HuH-7 (cell line): Measurements from ENCODE around the gene B3GNT7.
"Not testable (repeated sequence)": the region's sequence is repeated elsewhere in the genome, so short reads cannot be mapped to it uniquely, and the experiment has no call there.

Source experiments
- DNase-seq: peaks from one replicate; pipeline ENCODE4 v3.0.0; 2011; ENCODE audit warnings: low spot score

Gene B3GNT7

GRCh38 chr2:231367178-231367577 is 28.3 kb upstream of the B3GNT7 start:
- DNase-seq: no peak

GRCh38 chr2:231369580-231370428 is 25.7 kb upstream of the B3GNT7 start:
- DNase-seq: no peak

- no peak for DNase-seq
Measured at GRCh38 chr2:231370429-231370748, 25.1 kb upstream of the B3GNT7 start.

DNA sequence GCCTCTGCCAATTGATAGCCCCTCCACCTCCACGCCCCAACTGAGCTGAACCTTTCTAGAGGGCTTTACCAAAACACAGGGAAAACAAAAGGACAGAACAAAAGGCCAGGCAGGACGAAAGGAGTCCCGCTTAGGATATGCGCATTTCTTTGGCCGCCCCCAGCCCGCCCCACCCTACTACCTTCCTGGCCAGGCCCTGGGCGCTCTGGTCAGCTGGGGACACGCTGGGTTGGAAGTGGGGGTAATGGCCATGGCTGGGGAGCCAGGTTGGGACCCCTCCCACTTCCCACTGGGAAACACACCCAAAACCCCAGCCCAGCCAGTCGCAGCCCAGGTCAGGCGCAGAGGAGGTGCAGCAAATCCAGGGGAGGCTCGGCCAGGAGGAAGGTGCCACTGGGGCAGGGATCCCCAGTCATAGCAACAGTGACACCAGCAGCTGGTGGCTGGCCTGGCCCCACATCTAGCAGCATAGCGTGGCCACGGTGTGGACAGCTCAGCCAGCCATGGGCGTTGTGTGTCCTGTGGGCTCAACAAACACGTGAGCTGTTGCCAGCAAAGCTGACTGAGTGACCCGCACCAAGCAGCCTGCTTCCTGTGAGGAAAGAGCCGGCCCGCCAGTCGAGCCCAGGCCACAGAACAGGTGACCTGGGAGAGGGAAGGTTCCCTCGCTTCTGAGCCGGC is 24.6 kb upstream of the B3GNT7 start:
- DNase-seq: no peak

GRCh38 chr2:231371430-231372054 is 24.0 kb upstream of the B3GNT7 start:
- DNase-seq: no peak

DNA sequence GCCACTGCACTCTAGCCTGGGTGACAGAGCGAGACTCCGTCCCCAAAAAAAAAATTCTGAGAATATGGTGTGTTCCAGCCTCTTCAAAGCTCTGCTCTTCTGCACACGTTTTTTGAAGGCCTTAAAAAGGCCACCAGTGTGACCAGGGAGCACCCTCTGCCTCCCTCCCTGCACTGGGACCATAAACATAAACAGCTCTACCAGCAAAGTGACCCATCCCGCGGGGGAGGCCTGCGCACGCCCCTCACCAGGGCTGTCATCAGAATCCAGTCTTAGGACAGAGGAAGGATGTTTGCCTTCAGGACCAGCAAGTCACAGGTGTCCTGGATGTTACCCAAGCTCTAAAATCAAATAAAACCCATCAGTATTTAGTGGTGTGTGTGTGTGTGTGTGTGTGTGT is 23.2 kb upstream of the B3GNT7 start:
- no peak for DNase-seq

DNA sequence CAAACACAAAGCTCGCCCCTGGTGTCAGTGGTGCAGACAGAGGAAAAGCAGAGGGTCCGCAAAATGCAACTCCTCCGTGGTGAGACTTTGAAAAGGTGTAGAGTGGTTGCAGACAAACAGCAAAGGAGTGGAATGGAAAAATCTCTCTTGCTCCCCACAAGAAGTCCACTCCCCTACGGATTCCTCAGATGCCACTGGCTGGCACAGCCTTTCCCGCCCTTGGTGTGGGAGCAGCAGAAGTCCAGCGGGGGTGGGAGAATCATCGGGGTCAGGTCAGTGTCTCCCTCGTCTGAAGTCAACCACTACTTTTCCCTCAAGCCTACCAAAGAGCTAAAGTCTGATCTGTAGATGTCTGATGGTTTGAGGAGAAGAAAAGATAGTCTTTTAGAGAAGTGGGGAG is 22.3 kb upstream of the B3GNT7 start:
- no peak for DNase-seq

- DNase-seq: no peak
Measured at GRCh38 chr2:231373786-231374349, 21.6 kb upstream of the B3GNT7 start.

DNA sequence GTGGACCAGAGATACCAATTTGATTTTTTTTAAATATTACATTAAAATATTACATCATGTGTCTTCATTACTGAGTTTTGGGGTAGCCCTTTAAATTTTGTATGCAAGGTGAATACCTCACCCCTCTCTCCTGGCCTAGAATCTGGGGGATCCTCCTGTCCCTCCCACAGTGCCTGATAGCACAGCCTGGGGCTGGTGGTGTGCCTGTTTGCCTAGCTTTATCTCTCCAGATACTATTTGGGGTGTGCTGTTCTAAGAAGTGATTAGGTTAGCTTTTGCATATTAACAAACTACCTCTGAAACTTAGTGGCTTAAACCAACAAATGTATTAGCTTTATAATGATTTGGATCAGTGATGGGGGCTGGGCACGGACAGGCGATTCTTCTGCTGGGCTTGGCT is 20.7 kb upstream of the B3GNT7 start:
- no peak for DNase-seq

DNA sequence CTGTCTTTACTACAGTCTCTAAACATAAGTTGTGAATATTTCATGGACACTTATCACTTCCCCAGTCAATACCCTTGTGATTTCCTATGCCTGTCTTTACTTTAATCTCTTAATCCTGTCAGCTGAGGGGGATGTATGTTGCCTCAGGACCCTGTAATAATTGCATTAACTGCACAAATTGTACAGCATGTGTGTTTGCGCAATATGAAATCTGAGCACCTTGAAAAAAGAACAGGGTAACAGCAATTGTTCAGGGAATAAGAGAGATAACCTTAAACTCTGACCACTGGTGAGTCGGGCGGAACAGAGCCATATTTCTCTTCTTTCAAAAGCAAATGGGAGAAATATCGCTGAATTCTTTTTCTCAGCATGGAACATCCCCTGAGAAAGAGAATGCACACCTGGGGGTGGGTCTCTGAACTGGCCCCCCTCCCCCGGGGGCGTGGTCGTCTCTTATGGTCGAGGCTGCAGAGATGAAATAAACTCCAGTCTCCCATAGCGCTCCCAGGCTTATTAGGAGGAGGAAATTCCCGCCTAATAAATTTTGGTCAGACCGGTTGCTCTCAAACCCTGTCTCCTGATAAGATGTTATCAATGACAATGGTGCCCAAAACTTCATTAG is 19.4 kb upstream of the B3GNT7 start:
- not testable (repeated sequence) for DNase-seq

DNA sequence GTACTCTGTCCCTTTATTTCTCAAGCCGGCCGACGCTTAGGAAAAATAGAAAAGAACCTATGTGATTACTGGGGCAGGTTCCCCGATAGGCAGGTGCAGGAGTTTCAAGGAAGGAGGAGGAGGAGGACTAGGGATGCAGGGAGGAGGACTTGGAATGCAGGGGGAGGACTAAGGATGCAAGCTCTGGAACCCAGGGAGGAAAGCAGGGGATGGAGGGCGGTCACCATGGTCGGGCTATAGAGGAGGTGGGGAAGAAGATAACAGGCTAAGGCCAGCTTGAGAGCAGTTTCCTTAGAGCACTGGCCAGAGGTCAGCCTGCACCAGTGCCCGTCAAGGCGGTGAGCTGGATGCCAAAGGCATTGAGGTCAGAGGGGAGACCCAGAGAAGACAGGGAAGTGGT is 18.7 kb upstream of the B3GNT7 start:
- DNase-seq: no peak

DNA sequence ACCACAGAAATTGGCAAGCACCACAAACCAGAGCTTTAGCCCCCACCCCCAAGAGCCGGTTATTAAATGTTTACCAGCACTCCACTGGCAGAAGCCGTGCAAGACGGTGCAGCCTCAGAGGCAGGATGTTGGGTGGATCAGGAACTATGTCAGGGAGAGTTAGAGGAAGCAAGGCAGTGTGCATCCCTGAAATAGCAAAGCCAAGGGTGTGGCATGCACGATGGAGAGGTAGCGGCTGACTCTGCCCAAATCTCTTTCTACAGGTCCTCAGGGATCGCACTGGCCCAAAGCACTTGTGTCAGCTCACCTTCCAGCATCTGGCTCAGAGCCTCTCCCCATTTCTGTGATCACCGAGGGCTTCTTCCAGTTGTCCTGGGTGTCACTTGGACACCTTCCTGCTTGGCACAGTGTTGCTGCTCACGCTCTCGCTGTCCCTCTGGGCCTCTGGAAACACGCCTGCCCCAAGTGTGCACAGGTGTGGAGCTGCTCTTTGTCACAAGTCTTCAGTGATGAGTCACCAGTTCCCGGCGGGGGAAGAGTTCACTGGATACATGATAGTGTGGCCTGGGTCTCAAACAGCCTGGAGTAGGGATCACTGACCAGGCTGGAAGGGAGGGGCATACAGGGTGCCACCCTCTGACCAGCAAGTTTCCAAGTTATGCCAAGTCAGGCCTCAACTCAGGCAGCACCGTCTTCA is 17.3 kb upstream of the B3GNT7 start:
- no peak for DNase-seq

- DNase-seq: no peak
Measured at GRCh38 chr2:231379266-231380215, 16.0 kb upstream of the B3GNT7 start.

DNA sequence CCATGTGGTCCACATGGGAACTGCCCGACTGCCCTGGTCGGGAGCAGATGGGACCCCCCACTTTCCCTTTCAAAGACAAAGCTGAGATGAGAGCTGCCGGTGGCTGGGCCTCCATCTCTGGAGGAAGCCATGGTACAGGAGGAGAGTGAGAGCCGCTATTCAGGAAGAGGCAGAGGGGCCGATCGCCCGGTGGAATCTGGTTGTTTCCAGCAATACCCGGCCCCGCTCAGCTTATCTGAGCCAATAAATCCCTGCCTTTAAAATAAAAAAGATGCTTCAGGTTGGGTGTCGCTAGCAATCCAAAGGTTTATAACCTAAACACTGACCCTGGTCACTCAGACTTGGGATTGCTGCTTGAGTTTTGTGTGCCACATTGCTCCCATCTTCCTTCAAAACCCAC is 15.2 kb upstream of the B3GNT7 start:
- DNase-seq: no peak

DNA sequence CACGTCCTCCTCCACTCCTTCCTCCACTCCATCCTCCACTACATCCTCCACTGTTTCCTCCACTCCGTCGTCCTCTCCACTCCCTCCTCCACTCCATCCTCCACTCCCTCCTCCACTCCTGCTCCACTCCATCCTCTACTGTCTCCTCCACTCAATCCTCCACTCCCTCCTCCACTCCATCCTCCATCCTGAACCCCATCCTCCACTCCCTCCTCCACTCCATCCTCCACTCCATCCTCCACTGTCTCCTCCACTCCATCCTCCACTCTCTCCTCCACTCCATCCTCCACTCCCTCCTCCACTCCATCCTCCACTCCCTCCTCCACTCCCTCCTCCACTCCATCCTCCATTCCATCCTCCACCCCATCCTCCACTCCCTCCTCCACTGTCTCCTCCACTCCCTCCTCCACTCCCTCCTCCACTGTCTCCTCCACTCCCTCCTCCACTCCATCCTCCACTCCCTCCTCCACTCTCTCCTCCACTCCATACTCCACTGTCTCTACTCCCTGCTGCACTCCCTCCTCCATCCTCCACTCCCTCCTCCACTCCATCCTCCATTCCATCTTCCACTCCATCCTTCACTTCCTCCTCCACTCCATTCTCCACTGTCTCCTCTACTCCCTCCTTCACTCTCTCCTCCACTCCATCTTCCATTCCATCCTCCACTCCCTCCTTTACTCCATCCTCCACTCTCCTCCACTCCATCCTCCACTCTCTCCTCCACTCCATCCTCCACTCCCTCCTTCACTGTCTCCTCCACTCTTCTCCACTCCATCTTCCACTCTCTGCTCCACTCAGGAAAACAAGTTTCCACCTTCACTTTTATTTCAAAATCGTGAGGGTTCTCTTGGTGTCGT is 14.3 kb upstream of the B3GNT7 start:
- no peak for DNase-seq

GRCh38 chr2:231382116-231382515 is 13.4 kb upstream of the B3GNT7 start:
- no peak for DNase-seq

- DNase-seq: peak; percentile 68
Measured at GRCh38 chr2:231383416-231384108, 11.9 kb upstream of the B3GNT7 start.

DNA sequence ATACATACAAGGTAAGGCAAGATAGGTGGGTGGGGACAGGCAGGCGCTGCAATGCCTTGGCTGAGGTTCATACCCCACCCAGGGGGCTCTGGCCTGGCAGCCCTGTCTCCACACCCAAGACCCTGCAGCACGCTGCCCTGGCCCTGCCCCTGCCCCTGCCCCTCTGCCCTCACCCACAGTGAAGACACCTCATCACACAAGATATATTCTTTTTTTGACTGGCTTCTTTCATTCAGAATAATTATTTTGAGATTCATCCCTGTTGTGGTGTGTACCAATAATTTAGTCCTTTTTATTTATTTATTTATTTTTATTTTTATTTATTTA is 11.4 kb upstream of the B3GNT7 start:
- DNase-seq: no peak

GRCh38 chr2:231384970-231385369 is 10.5 kb upstream of the B3GNT7 start:
- DNase-seq: no peak
